Heart right ventricle (tissue), 16 donors: ENCODE data around the gene FAM131C. TPM values are rescaled to one million over a fixed set of nuclear protein-coding genes. Genes with fewer than 3 reads are reported as not detected.
"Not testable (repeated sequence)": the region's sequence is repeated elsewhere in the genome, so short reads cannot be mapped to it uniquely, and the experiment has no call there.

Experiments used
- ATAC-seq, 8 donors: fragments of 200-7000 bp; cut with Tn5 transposase; one replicate each; pipeline ENCODE4 v1.9.1; 2020; ENCODE audit warnings: mild to moderate bottlenecking in 8 of 8, moderate library complexity in 8 of 8, moderate number of reproducible peaks in 1 of 8
- DNase-seq, 2 donors: peaks; one replicate each; pipeline ENCODE4 v3.0.0-alpha.2; 2020
- H3K27ac ChIP-seq, 10 donors: fragments of 200-600 bp; sonication (generic) in 2 of 10; one replicate each; pipeline versions ENCODE4 v1.5.0 to v1.8.0; 2020 to 2022; ENCODE audit warnings: mild to moderate bottlenecking in 3 of 10
- H3K27me3 ChIP-seq, 7 donors: fragments of 200-600 bp; one replicate each; pipeline ENCODE4 v1.8.0; 2021 to 2022; ENCODE audit warnings: mild to moderate bottlenecking in 2 of 7
- H3K36me3 ChIP-seq, 9 donors: fragments of 200-600 bp; sonication (generic) in 1 of 9; one replicate each; pipeline versions ENCODE4 v1.5.0 to v1.8.0; 2020 to 2022; ENCODE audit warnings: mild to moderate bottlenecking in 2 of 9
- H3K4me1 ChIP-seq, 9 donors: fragments of 200-600 bp; sonication (generic) in 1 of 9; one replicate each; pipeline versions ENCODE4 v1.5.0 to v1.8.0; 2020 to 2022; ENCODE audit warnings: mild to moderate bottlenecking in 4 of 9
- H3K4me3 ChIP-seq, 10 donors: fragments of 200-600 bp; sonication (generic) in 2 of 10; one replicate each; pipeline versions ENCODE4 v1.5.0 to v1.8.0; 2020 to 2022; ENCODE audit warnings: mild to moderate bottlenecking in 7 of 10, moderate library complexity in 2 of 10
- H3K9me3 ChIP-seq, 11 donors: fragments of 200-600 bp in 10 of 11; sonication (generic) in 2 of 11; one replicate each; pipeline versions ENCODE4 v1.5.0 to v1.8.0; 2013 to 2022; ENCODE audit warnings: mild to moderate bottlenecking in 2 of 11, control low read depth in 1 of 11, moderate library complexity in 1 of 11
- CTCF ChIP-seq, 9 donors: fragments of 200-600 bp; sonication (generic) in 2 of 9; IDR thresholded peaks; one replicate each; pipeline versions ENCODE4 v1.5.0 to v1.8.0; 2021 to 2022; ENCODE audit warnings: antibody characterized with exemption in 9 of 9, mild to moderate bottlenecking in 5 of 9, moderate library complexity in 1 of 9
- WGBS, 2 donors: extraction: QIAGEN DNeasy Blood & Tissue Kit; methylation state at CpG; one replicate each; pipeline ENCODE4 v1.1.7; 2013; ENCODE audit warnings: inconsistent platforms in 1 of 2; 5-methylcytosine and 5-hydroxymethylcytosine counted together
- intact Hi-C, 10 donors: fragments of 100-400 bp; cut with DNase I; formaldehyde crosslinking; loops; one replicate each; pipeline versions ENCODE4 v1.11.1 to v1.14.2; 2022
- polyA plus RNA-seq, 2 donors: library from polyadenylated mRNA; stranded (reverse); fragments of 200-250 nt; gene quantifications; one replicate each; pipeline ENCODE4 v1.2.3, GENCODE V29; 2013
- total RNA-seq, 10 donors: library from RNA; stranded (reverse); fragmentation: NEBNext Ultra II Directional in 3 of 10; extraction: Animal tissue kit (Norgen Biotek cat#: 25700) in 3 of 10; gene quantifications; one replicate each; pipeline versions ENCODE4 v1.2.1 to v1.2.4, GENCODE V29; 2021 to 2023
- donor health status: Arrhythmogenic right ventricular cardiomyopathy.
- donor health status: ischemic (EF 13 %, LVEDD 7.1; RV severe dilation, severe dysfunction).
- donor health status: healthy with polysubstance abuse.
- donor health status: DM: no; HTN: yes; CAD: no.
- donor health status: DM: no; HTN: no; CAD: no.
- donor health status: ischemic (EF 25% LVEDD 6.9; RV normal size, moderate dysfunction).
- donor health status: ischemic (EF 25% LVEDD 5.7; RV mildly dilated, moderate dysfunction).
- donor health status: healthy.
- donor health status: DM: yes; HTN: yes; CAD: no.
- donor health status: Ischemic cardiomyopathy.
- donor health status: ischemic (EF 35%, LVEDD 5.7; RV mildly dilated, moderate dysfunction).
- donor health status: nonischemic (EF 11% LVEDD 7.7; RV severe dilation, severe dysfunction).
- donor health status: DM: yes; HTN: yes; CAD: no.
- donor health status: PGD.
- donor health status: ischemic (EF 29% LVEDD 5.4; RV normal size, mild dysfunction).
- donor health status: nonischemic (EF 23%, LVEDD 6.1; RV moderate dilation, normal function).

FAM131C gene
- total and polyA plus RNA-seq, 12 donors, result 0.72 to 11.8 (median 2.4) TPM

GRCh38 chr1:16065269-16065576 is 8.2 kb downstream of the FAM131C start:
- intact Hi-C loops, result no loop called here
- no peak overlapping the region for H3K4me3 ChIP-seq
- DNase-seq, result no peak
- WGBS, 2 donors, result 80 to 83% methylated on average over 8 of the region's 8 CpGs
- TF ChIP-seq CTCF (IDR thresholded peaks at IDR 0.05), result no peak
- H3K27me3 ChIP-seq, result no peaks in the 10 kb centered on the region
- no peaks in the 10 kb centered on the region for H3K36me3 ChIP-seq
- no peak overlapping the region for H3K27ac ChIP-seq
- H3K9me3 ChIP-seq, result no peaks in the 10 kb centered on the region
- peaks cover 11 to 39% (median 17%) of the 10 kb centered on the region in 9 donors for H3K4me1 ChIP-seq
- no peak for ATAC-seq

DNA sequence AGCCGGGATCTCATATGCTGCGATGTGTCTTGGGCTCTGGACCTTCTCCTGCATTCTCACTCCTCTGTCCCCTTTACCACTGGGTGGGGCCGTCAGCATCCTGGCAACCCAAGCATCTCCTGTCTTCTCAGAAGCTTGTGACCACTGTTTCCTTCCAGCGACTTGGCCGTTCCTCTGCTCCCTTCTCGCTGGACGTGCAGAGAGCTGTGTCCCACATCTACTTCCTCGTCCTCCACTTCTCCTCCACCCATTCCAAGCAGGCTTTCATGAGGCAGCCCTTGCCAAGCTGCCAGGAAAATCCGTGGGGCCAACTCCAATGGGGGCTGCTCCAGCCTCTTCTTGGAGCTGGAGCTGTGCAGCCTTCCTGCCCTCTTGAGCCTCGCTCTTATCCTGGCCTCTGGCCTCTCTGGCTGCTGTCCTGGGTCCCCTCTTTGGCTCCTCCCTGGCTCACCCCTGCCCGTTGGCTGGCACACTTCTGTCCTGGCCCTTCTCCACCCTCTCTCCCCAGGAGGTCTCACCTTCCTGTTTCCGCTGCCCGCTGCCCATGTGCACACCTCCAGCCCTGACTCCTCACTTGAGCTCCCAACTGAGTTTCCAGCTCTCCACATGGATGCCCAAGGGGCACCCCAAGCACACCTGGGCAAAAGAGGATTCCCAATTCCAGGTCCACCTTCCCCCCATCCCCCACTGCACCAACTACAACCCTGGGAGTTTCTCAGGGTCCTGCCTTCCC is 8.7 kb downstream of the FAM131C start:
- H3K4me3 ChIP-seq, result no peak overlapping the region
- TF ChIP-seq CTCF (IDR thresholded peaks at IDR 0.05), result no peak

DNA sequence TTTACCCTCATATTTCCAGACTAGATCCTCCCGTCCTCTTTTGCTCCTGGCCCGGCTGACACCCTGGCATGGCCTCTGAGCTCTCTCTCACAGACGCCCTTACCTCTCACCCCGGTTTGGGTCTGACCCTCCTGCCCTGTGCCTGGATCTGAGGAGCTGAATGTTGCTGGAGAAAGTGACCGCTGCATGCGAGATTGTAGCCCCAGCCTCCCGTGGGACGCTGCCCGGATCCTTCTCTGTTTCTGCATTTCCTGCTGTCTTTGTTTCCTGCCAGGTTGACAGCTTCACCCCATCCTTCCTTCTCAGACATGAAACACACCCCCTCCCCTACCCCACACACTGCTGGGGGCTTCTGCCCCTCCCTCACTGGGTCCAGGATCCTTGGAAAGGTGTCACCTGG is 9.5 kb downstream of the FAM131C start:
- peaks cover 11 to 38% (median 17%) of the 10 kb centered on the region in 9 donors for H3K4me1 ChIP-seq
- H3K36me3 ChIP-seq, result no peaks in the 10 kb centered on the region
- intact Hi-C loops, result no loop called here
- ATAC-seq, result no peak
- no peaks in the 10 kb centered on the region for H3K27me3 ChIP-seq
- no peak for TF ChIP-seq CTCF (IDR thresholded peaks at IDR 0.05)
- H3K27ac ChIP-seq, result no peak overlapping the region
- 44 to 58% methylated on average over 9 of the region's 9 CpGs for WGBS, 2 donors
- no peak for DNase-seq
- H3K4me3 ChIP-seq, result no peak overlapping the region
- no peaks in the 10 kb centered on the region for H3K9me3 ChIP-seq

More for the DNA sequence above, 8.7 kb downstream of the FAM131C start:
- no peak overlapping the region for H3K27ac ChIP-seq
- H3K9me3 ChIP-seq, result no peaks in the 10 kb centered on the region
- no peak for ATAC-seq
- no peaks in the 10 kb centered on the region for H3K36me3 ChIP-seq
- H3K4me1 ChIP-seq, result peaks cover 11 to 39% (median 17%) of the 10 kb centered on the region in 9 donors
- 43 to 50% methylated on average over 13 of the region's 13 CpGs for WGBS, 2 donors
- no peak for DNase-seq
- no peaks in the 10 kb centered on the region for H3K27me3 ChIP-seq
- intact Hi-C loops, result no loop called here

GRCh38 chr1:16063226-16063829 is 10.1 kb downstream of the FAM131C start:
- DNase-seq, result no peak
- Histone ChIP-seq H3K27me3 (no peaks in the 10 kb centered on the region), H3K9me3 (no peaks in the 10 kb centered on the region), H3K36me3 (no peaks in the 10 kb centered on the region), H3K4me1 (peaks cover 6 to 32% (median 15%) of the 10 kb centered on the region in 9 donors), H3K4me3 (no peak overlapping the region), H3K27ac (no peak overlapping the region)
- intact Hi-C loops, result no loop called here
- TF ChIP-seq CTCF (IDR thresholded peaks at IDR 0.05), result no peak
- ATAC-seq, result no peak
- WGBS, 2 donors, result 92 to 94% methylated on average over 15 of the region's 15 CpGs

- H3K36me3 ChIP-seq, H3K27ac ChIP-seq, ATAC-seq, H3K4me3 ChIP-seq, H3K9me3 ChIP-seq, intact Hi-C loops, DNase-seq, H3K27me3 ChIP-seq: not testable (repeated sequence)
- H3K4me1 ChIP-seq, result peaks cover 0 to 26% (median 9%) of the 10 kb centered on the region in 9 donors
- WGBS, 2 donors, result 89 to 91% methylated on average over 9 of the region's 9 CpGs
These were observed 10.8 kb downstream of the FAM131C start for GRCh38 chr1:16062687-16063075.

DNA sequence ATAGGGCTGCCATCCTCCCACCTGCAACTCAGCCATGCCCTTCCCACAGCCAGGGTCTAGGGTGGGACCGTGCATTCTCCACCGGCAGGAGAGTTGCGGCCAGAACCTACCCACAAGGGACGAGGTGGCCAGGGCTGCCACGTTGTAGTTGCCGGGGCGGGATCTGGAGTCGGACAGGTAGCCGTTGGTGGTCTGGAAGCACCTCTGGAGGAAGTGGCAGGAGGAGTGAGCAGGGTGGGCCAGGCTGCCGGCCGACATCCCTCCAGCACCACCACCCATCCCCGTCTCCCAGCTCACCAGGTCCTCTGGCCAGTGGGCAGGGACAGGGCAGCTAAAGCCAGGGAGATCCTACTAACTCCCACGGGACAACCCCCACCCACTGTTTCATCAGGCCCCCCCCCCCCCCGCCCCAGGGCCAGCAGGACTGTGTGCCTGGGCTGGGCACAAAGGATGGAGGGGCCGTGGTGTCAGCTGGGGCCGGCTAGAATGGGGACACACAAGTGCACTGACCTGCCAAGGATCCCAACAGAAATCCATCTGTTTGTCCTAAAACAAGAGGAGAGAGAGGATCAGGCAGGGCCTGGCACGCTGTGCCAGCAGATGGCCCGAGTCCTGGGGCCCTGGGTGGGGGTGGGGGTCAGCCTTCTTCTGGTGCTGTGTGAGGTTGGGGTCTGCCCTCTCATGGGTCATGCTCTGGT is 11.3 kb downstream of the FAM131C start:
- DNase-seq, H3K9me3 ChIP-seq, H3K27me3 ChIP-seq, ATAC-seq, intact Hi-C loops, H3K4me3 ChIP-seq, H3K36me3 ChIP-seq, H3K27ac ChIP-seq: not testable (repeated sequence)
- peaks cover 0 to 20% (median 6%) of the 10 kb centered on the region in 9 donors for H3K4me1 ChIP-seq
- WGBS, 2 donors, result 78 to 86% methylated on average over 17 to 18 of the region's 18 CpGs
